Urinary bladder (tissue), 4 donors: ENCODE data around the gene ITGB1. TPM values are rescaled to one million over a fixed set of nuclear protein-coding genes. Genes with fewer than 3 reads are reported as not detected.
"Not testable (repeated sequence)": the region's sequence is repeated elsewhere in the genome, so short reads cannot be mapped to it uniquely, and the experiment has no call there.

Experiments used
- DNase-seq: peaks from one replicate; pipeline ENCODE4 v3.0.0-alpha.2; 2015; ENCODE audit errors: extremely low spot score
- H3K27ac ChIP-seq: one replicate; pipeline ENCODE4 v1.5.1; 2013; ENCODE audit warnings: low read depth, mild to moderate bottlenecking, moderate library complexity
- H3K36me3 ChIP-seq: one replicate; pipeline ENCODE4 v1.6.1; 2013; ENCODE audit warnings: mild to moderate bottlenecking, moderate library complexity; ENCODE audit not compliant: insufficient read depth
- H3K4me1 ChIP-seq: one replicate; pipeline ENCODE4 v1.6.1; 2013; ENCODE audit warnings: mild to moderate bottlenecking, moderate library complexity; ENCODE audit not compliant: insufficient read depth
- H3K4me3 ChIP-seq: one replicate; pipeline ENCODE4 v1.5.1; 2013; ENCODE audit warnings: low read depth, low read length
- WGBS: extraction: QIAGEN DNeasy Blood & Tissue Kit; methylation state at CpG from one replicate; pipeline ENCODE4 v1.1.7; 2013; 5-methylcytosine and 5-hydroxymethylcytosine counted together
- polyA plus RNA-seq: library from polyadenylated mRNA; stranded (reverse); fragments of 200-250 nt; gene quantifications from one replicate; pipeline ENCODE4 v1.2.3, GENCODE V29; 2013
- total RNA-seq: library from RNA; depleted of rRNA; stranded (reverse); fragments of >200 nt; gene quantifications from one replicate; pipeline ENCODE4 v1.2.3, GENCODE V29; 2014
- donor health status: healthy with polysubstance abuse.
- donor health status: healthy.

The ITGB1 gene
- 1,010 TPM for total RNA-seq
- polyA plus RNA-seq = 527 TPM

GRCh38 chr10:32958085-32959005 is at the start of gene ITGB1:
TSS of gene ITGB1 (minus strand) at chr10:32958230. CDS start at chr10:32935558, 22,672 bp downstream.
- H3K4me3 ChIP-seq = peak within 1 kb of the TSS; percentile 100
- under 1% methylated on average over 94 of the region's 94 CpGs for WGBS

DNA sequence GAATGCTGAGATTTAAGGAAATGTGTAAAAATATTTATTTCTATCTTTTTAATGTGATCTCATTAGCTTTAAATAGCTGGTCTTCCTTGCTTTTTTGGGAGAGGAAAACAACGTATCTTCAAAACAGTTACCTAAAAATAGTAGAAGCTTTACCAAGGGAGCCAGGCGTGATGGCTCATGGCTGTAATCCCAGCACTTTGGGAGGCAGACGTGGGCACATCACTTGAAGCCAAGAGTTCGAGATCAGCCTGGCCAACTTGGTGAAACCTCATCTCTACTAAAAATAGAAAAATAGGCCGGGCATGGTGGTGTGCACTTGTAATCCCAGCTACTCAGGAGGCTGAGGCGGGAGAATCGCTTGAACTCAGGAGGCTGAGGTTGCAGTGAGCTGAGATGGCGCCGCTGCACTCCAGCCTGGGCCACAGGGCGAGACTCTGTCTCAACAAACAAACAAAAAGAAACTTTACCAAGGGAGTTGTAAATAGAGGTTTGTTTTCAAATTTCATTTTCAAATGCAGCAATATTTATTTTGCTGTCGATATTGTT is 48.4 kb upstream of the ITGB1 start:
- H3K36me3 ChIP-seq = no peaks in the 10 kb centered on the region
- H3K4me3 ChIP-seq = no peak overlapping the region
- 74% methylated on average over 11 of the region's 11 CpGs for WGBS
- DNase-seq = no peak
- H3K4me1 ChIP-seq = no peaks in the 10 kb centered on the region
- H3K27ac ChIP-seq = peak overlapping the region; percentile 71

More at GRCh38 chr10:32958085-32959005, at the start of gene ITGB1:
- H3K36me3 ChIP-seq = no peaks in the 10 kb centered on the region
- peak; percentile 88 for DNase-seq
- no peaks in the 10 kb centered on the region for H3K4me1 ChIP-seq
- peak within 1 kb of the TSS; percentile 95 for H3K27ac ChIP-seq

DNA sequence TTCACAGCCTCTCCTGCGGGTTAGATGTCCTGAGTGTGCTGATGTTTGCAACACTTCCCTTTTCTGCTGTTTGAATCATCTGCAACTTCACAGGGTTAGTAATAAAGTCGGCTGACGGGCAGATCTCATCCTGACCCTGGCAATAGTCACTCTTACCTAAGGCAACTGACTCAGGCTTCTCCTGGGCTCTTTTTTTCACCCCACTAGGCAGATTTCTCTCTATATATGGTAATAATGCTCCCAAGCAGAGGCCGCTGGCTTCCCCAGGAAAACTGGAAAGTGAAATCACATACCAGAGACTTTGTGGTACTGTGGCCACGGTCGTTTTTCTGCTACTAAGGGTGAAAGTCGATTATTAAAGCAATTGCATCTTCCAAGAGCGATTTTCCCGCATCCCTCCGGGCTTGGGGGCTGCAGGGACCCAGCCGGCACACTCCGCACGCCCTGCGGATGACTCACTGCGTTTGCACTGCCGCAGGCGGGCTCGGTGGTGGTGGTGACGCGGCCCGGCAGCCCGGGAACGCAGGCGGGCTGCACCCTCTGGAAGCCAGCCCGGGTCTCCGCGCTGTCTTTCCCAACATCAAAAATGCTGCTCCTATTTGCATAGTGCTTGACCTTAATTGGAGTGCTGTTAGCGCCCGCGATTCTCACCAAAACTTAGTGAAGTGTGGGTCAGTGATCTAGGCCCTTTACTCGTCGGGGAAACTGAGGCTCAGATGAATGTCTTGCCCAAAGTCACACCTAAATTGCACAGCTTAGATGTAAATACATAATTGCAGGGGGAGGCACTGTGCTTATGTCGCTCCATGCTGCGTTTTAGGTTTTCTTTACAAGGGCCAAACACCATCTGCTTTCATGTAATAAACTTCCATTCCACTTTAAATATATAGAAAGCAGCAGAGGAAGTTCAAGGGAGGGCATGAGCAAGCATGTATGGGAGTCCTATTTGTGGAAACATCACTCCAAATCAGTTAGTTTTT is 47.6 kb upstream of the ITGB1 start:
- no peak for DNase-seq
- no peaks in the 10 kb centered on the region for H3K4me1 ChIP-seq
- H3K27ac ChIP-seq = peak overlapping the region; percentile 60
- H3K4me3 ChIP-seq = peak overlapping the region; percentile 51
- WGBS = 5% methylated on average over 34 of the region's 34 CpGs
- no peaks in the 10 kb centered on the region for H3K36me3 ChIP-seq

GRCh38 chr10:33001908-33002492 is 44.0 kb upstream of the ITGB1 start:
- 82% methylated on average over 4 of the region's 4 CpGs for WGBS
- no peak for DNase-seq
- no peaks in the 10 kb centered on the region for H3K36me3 ChIP-seq

GRCh38 chr10:32998060-32998581 is 40.1 kb upstream of the ITGB1 start:
- DNase-seq, H3K4me3 ChIP-seq, H3K27ac ChIP-seq, H3K36me3 ChIP-seq, H3K4me1 ChIP-seq: not testable (repeated sequence)
- 94% methylated on average over 9 of the region's 9 CpGs for WGBS

More at GRCh38 chr10:33001908-33002492, 44.0 kb upstream of the ITGB1 start:
- Histone ChIP-seq H3K27ac (no peak overlapping the region), H3K4me1 (no peaks in the 10 kb centered on the region), H3K4me3 (no peak overlapping the region)

DNA sequence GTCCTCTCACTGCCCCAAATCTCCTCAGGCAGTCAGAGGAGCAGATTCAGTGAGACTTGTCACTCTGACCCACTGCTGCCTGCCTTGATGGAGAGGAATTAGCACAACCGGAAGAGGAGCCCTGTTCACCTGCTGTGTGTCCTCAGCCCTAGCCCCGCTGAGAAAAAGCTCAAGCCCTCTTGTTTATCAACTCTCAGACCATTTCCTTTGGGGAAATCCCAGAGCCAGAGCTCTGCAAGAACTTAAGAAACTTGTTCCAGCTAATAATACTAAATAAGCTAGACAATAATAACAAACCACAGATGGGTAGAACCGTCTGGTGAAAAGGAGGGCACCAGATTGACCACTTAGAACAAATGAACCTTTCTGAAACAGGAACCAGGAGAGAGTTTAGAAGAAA is 37.7 kb upstream of the ITGB1 start:
- no peak for DNase-seq
- H3K27ac ChIP-seq = no peak overlapping the region
- no peaks in the 10 kb centered on the region for H3K36me3 ChIP-seq
- 39% methylated on average over 3 of the region's 3 CpGs for WGBS
- H3K4me1 ChIP-seq = no peaks in the 10 kb centered on the region
- no peak overlapping the region for H3K4me3 ChIP-seq

DNA sequence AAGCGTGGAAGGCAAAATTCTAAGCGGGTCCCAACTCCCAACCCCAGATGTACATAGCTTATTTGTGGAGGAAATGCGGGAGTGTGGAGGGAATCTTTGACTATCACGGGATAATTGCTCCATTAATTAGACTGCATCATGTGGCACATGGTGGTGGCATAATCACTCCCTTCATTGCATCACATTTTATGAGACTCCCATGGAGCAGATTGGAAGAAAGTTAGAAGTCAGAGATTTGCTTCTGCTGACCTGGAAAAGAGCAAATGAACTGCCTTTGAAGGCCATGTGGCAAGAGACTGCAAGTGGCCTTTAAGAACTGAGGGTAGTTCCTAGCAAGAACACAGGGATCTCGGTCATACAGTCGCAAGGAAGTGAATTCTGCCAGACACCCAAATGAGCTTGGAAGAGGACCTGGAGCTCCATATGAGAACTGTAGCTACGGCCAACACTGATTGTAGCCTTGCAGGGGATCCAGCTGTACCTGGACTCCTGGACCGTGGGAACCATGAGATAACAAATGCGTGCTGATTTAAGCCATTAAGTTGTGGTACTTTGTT is 37.1 kb upstream of the ITGB1 start:
- WGBS = 87% methylated on average over 9 of the region's 9 CpGs
- DNase-seq = no peak
- Histone ChIP-seq H3K4me3 (no peak overlapping the region), H3K36me3 (no peaks in the 10 kb centered on the region), H3K27ac (no peak overlapping the region), H3K4me1 (no peaks in the 10 kb centered on the region)

DNA sequence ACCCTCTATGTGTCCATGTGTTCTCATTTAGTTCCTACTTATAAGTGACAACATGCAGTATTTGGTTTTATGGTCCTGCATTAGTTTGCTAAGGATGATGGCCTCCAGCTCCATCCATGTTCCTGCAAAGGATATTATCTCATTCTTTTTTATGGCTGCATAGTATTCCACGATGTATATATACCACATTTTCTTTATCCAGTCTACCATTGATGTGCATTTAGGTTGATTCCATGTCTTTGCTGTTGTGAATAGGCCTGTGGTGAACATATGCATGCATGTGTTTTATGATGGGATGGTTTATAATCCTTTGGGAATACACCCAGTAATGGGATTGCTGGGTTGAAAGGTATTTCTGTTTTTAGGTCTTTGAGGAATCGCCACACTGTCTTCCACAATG is 36.6 kb upstream of the ITGB1 start:
- DNase-seq, H3K36me3 ChIP-seq, H3K4me3 ChIP-seq, H3K4me1 ChIP-seq, H3K27ac ChIP-seq: not testable (repeated sequence)
- 96% methylated on average over 2 of the region's 2 CpGs for WGBS

DNA sequence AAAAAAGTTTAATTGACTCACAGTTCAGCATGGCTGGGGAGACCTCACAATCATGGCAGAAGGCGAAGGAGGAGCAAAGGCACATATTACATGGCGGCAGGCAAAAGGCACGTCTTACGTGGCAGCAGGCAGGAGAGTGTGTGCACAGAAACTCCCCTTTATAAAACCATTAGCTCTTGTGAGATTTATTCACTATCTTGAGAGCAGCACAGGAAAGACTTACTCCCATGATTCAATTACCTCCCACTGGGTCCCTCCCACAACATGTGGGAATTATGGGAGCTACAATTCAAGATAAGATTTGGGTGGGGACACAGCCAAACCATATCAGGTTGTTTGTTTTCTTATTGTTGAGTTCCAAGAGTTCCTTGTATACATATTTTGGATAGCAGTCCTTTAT is 34.3 kb upstream of the ITGB1 start:
- 96% methylated on average over 4 of the region's 4 CpGs for WGBS
- H3K27ac ChIP-seq, H3K4me1 ChIP-seq, H3K4me3 ChIP-seq, H3K36me3 ChIP-seq, DNase-seq: not testable (repeated sequence)

DNA sequence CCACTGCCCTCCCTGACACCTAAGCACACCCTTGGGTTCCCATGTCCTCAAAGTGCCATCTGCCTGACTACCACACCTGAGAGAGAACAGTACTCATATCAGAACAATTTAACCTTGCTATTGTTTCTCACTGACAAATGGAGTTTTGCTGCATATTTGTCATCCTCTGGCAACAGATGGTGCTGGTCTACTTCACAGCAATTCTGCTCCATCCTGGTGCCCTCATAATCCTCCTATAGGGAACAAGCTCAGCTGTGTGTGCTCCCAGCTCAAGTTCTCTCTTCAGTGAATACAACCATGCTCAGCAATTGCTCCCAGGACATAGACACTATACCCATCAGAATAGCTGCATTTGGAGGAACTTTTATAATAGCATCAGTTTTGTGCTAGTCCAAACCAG is 32.8 kb upstream of the ITGB1 start:
- no peaks in the 10 kb centered on the region for H3K36me3 ChIP-seq
- no peak for DNase-seq
- no peaks in the 10 kb centered on the region for H3K4me1 ChIP-seq
- no peak overlapping the region for H3K27ac ChIP-seq
- H3K4me3 ChIP-seq = no peak overlapping the region

DNA sequence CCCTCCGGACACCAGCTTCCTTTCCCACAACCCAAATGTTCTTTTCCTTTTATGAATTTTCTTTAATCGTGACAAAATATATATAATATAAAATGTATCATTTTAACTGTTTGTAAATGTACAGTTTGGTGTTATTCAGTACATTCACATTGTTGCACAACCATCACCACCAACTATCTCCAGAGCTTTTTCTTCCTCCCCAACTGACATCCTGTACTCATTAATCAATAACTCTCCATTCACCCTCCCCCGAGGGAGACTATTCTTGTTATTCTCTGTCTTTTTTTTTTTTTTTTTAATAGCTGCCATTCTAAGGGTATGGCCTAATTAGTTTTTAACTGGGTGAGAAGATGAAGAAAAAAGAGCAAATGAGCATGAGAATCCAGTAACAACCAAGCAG is 30.6 kb upstream of the ITGB1 start:
- DNase-seq = no peak
- 85% methylated on average over 3 of the region's 3 CpGs for WGBS
- H3K27ac ChIP-seq = no peak overlapping the region
- H3K4me1 ChIP-seq = no peaks in the 10 kb centered on the region
- H3K36me3 ChIP-seq = no peaks in the 10 kb centered on the region
- H3K4me3 ChIP-seq = no peak overlapping the region

GRCh38 chr10:32987172-32987571 is 29.1 kb upstream of the ITGB1 start:
- no peaks in the 10 kb centered on the region for H3K36me3 ChIP-seq
- no peak for DNase-seq
- no peaks in the 10 kb centered on the region for H3K4me1 ChIP-seq
- H3K27ac ChIP-seq = no peak overlapping the region
- no peak overlapping the region for H3K4me3 ChIP-seq
- 92% methylated on average over 1 of the region's 1 CpG for WGBS
